SK-N-SH (cell line): ENCODE results near the gene OR52K2. TPM values are rescaled to one million over a fixed set of nuclear protein-coding genes. Genes with fewer than 3 reads are reported as not detected.

ENCODE experiments used
- CTCF ChIA-PET: fragments of 300-600, 350-600 bp; formaldehyde crosslinking; extraction: SDS; loops from one replicate; lab custom pipeline; 2021; lab: Yijun Ruan, JAX
- POLR2A ChIA-PET: fragments of 350-600 bp; sonication (Branson Sonifier 250); formaldehyde crosslinking; extraction: SDS; loops from one replicate; lab custom pipeline; 2020; ENCODE audit warnings: antibody characterized with exemption, inconsistent platforms; lab: Yijun Ruan, JAX
- DNase-seq: peaks from one replicate; pipeline ENCODE4 v3.0.0; 2012
- H2AFZ ChIP-seq: fragments of 200-600 bp; sonication (generic); 2 replicates; pipeline ENCODE4 v1.8.1; 2016; ENCODE audit warnings: antibody characterized with exemption, mild to moderate bottlenecking, low read depth
- H3F3A ChIP-seq: fragments of 200-600 bp; sonication (generic); replicated peaks from 2 replicates; pipeline ENCODE3; 2016; ENCODE audit warnings: antibody characterized with exemption, mild to moderate bottlenecking; ENCODE audit not compliant: insufficient read depth
- H3K27ac ChIP-seq, 2 experiments: fragments of 200-500 bp in 1 of 2; fragments of 200-600 bp in 1 of 2; sonication (Bioruptor generic) in 1 of 2; sonication (generic), shearing (Covaris generic) in 1 of 2; 2 replicates each; pipeline versions ENCODE4 v1.5.1 to v1.6.1; 2014 to 2016; ENCODE audit warnings: low read depth in 2 of 2, inconsistent platforms in 1 of 2, low read length in 1 of 2, mild to moderate bottlenecking in 1 of 2, mixed read lengths in 1 of 2
- H3K27me3 ChIP-seq: fragments of 200-600 bp; sonication (generic), shearing (Covaris generic); 2 replicates; pipeline ENCODE4 v1.6.1; 2016; ENCODE audit warnings: mixed run types; ENCODE audit not compliant: insufficient read depth
- H3K36me3 ChIP-seq, 2 experiments: fragments of 200-500 bp in 1 of 2; fragments of 200-600 bp in 1 of 2; sonication (Bioruptor generic) in 1 of 2; sonication (generic) in 1 of 2; replicated peaks in 1 of 2; 2 replicates each; pipeline versions ENCODE3 to v1.5.1; 2014 to 2016; ENCODE audit warnings: low read length in 1 of 2, mild to moderate bottlenecking in 1 of 2; ENCODE audit not compliant: insufficient read depth in 2 of 2, control insufficient read depth in 1 of 2
- H3K4me1 ChIP-seq, 2 experiments: fragments of 200-500 bp in 1 of 2; fragments of 200-600 bp in 1 of 2; sonication (Bioruptor generic) in 1 of 2; sonication (generic), shearing (Covaris generic) in 1 of 2; 2 replicates each; pipeline versions ENCODE4 v1.5.1 to v1.6.1; 2014 to 2016; ENCODE audit warnings: low read depth in 1 of 2, low read length in 1 of 2, mixed run types in 1 of 2; ENCODE audit not compliant: insufficient read depth in 2 of 2, control insufficient read depth in 1 of 2
- H3K4me2 ChIP-seq: fragments of 200-600 bp; sonication (generic), shearing (Covaris generic); 2 replicates; pipeline ENCODE4 v1.6.1; 2017; ENCODE audit warnings: mixed run types
- H3K4me3 ChIP-seq, 2 experiments: fragments of 200-500 bp in 1 of 2; fragments of 200-600 bp in 1 of 2; sonication (Bioruptor generic) in 1 of 2; sonication (generic), shearing (Covaris generic) in 1 of 2; 2 replicates each; pipeline versions ENCODE4 v1.5.1 to v1.8.1; 2014 to 2016; ENCODE audit warnings: low read depth in 2 of 2, inconsistent platforms in 1 of 2, low read length in 1 of 2, mild to moderate bottlenecking in 1 of 2, mixed read lengths in 1 of 2, moderate library complexity in 1 of 2
- H3K79me2 ChIP-seq: fragments of 200-600 bp; sonication (generic); 2 replicates; pipeline ENCODE4 v1.8.1; 2017; ENCODE audit warnings: mild to moderate bottlenecking; ENCODE audit not compliant: insufficient read depth
- H3K9ac ChIP-seq: fragments of 200-600 bp; sonication (generic); 2 replicates; pipeline ENCODE4 v1.6.1; 2017; ENCODE audit warnings: mixed run types
- H3K9me2 ChIP-seq: fragments of 200-600 bp; sonication (generic); 2 replicates; pipeline ENCODE4 v1.6.1; 2017; ENCODE audit warnings: mixed run types
- H3K9me3 ChIP-seq: fragments of 200-600 bp; sonication (generic); 2 replicates; pipeline ENCODE4 v1.6.1; 2017; ENCODE audit warnings: mixed run types, mild to moderate bottlenecking, moderate library complexity
- H4K20me1 ChIP-seq: fragments of 200-600 bp; sonication (generic); 2 replicates; pipeline ENCODE4 v1.6.1; 2017; ENCODE audit warnings: mild to moderate bottlenecking, mixed run types; ENCODE audit not compliant: insufficient read depth
- CTCF ChIP-seq: fragments of 200-600 bp; sonication (generic); IDR thresholded peaks from 2 replicates; pipeline ENCODE4 v1.6.1; 2017; ENCODE audit warnings: antibody characterized with exemption, mild to moderate bottlenecking, moderate library complexity
- FOSL2 ChIP-seq: IDR thresholded peaks from 2 replicates; pipeline ENCODE4 v1.4.0; 2012; ENCODE audit warnings: low read depth, mild to moderate bottlenecking, moderate library complexity, borderline replicate concordance
- GATA2 ChIP-seq: sonication (generic); formaldehyde crosslinking; IDR thresholded peaks from 2 replicates; pipeline ENCODE4 v1.5.0; 2020; ENCODE audit warnings: mild to moderate bottlenecking, missing genetic modification reagents
- POLR2AphosphoS5 ChIP-seq: IDR thresholded peaks from 2 replicates; pipeline ENCODE4 v1.6.1; 2012; ENCODE audit warnings: low read depth, low read length
- REST ChIP-seq: IDR thresholded peaks from 2 replicates; pipeline ENCODE4 v1.6.1; 2012; ENCODE audit warnings: mild to moderate bottlenecking, low read depth, low read length, moderate library complexity
- SIN3A ChIP-seq: IDR thresholded peaks from 2 replicates; pipeline ENCODE4 v1.6.1; 2012; ENCODE audit warnings: low read depth, mild to moderate bottlenecking, low read length, moderate library complexity, borderline replicate concordance
- SMC3 ChIP-seq: IDR thresholded peaks from 2 replicates; pipeline ENCODE4 v1.6.1; 2012; ENCODE audit warnings: low read depth, low read length, improper control_type of control experiment
- TCF12 ChIP-seq: IDR thresholded peaks from 2 replicates; pipeline ENCODE4 v1.4.0; 2012
- USF1 ChIP-seq: IDR thresholded peaks from 2 replicates; pipeline ENCODE4 v1.4.0; 2012; ENCODE audit warnings: low read depth, borderline replicate concordance
- ZBTB33 ChIP-seq: IDR thresholded peaks from 2 replicates; pipeline ENCODE4 v1.4.0; 2012; ENCODE audit warnings: low read depth, borderline replicate concordance
- WGBS: methylation state at CpG from one replicate; pipeline ENCODE4 v1.1.6; 2017; ENCODE audit warnings: low lambda C conversion rate; 5-methylcytosine and 5-hydroxymethylcytosine counted together
- polyA plus RNA-seq, 3 experiments: library from polyadenylated mRNA; depleted of rRNA; stranded (reverse); fragments of >200 nt; gene quantifications; 2 replicates each; pipeline ENCODE4 v1.2.3, GENCODE V29; 2012

OR52K2 gene
- polyA plus RNA-seq, 1 of the 3 experiments (the other 2 are of a cell fraction) = not detected

- no peak overlapping the region for H3K9ac ChIP-seq
- no peak overlapping the region for H2AFZ ChIP-seq
- H4K20me1 ChIP-seq = no peaks in the 10 kb centered on the region
- H3F3A ChIP-seq = no peaks in the 10 kb centered on the region
- no peaks in the 10 kb centered on the region for H3K36me3 ChIP-seq
- CTCF ChIA-PET = interaction anchor here (0.6 to 7.7 kb wide), 18 partner anchors 9 to 314 kb away, joined by 3 to 121 read pairs (median 6); partner anchors contain the start of gene OR52K1
- no peak for TF ChIP-seq TCF12
- TF ChIP-seq CTCF = no peak
- no peak for TF ChIP-seq SMC3
- no peak for TF ChIP-seq GATA2 (CRISPR knock-in tag)
- TF ChIP-seq ZBTB33 = no peak
- TF ChIP-seq, all 33 proteins: peak for 0
- H3K27me3 ChIP-seq = peaks cover 36% of the 10 kb centered on the region
- no peak for DNase-seq
- H3K4me1 ChIP-seq = no peaks in the 10 kb centered on the region; a peak in 1 of 4 replicates
- H3K4me3 ChIP-seq = peak overlapping the region in 1 of 2 experiments; percentile 35; a peak in 1 of 4 replicates
- H3K9me2 ChIP-seq = no peaks in the 10 kb centered on the region
- POLR2A ChIA-PET = no interaction called here
- H3K27ac ChIP-seq = no peak overlapping the region
- 5% methylated on average over 5 of the region's 5 CpGs for WGBS
- H3K4me2 ChIP-seq = no peak overlapping the region
- no peaks in the 10 kb centered on the region for H3K9me3 ChIP-seq
- H3K79me2 ChIP-seq = no peaks in the 10 kb centered on the region
These were observed 44.4 kb downstream of the OR52K2 start for GRCh38 chr11:4493480-4493818.

- Histone ChIP-seq H3K4me3 (no peak overlapping the region), H3K79me2 (no peaks in the 10 kb centered on the region), H2AFZ (no peak overlapping the region), H3K36me3 (no peaks in the 10 kb centered on the region), H3K4me1 (no peaks in the 10 kb centered on the region; a peak in 1 of 4 replicates), H4K20me1 (no peaks in the 10 kb centered on the region), H3K9ac (no peak overlapping the region), H3K27me3 (peaks cover 49% of the 10 kb centered on the region), H3F3A (no peaks in the 10 kb centered on the region), H3K9me2 (no peaks in the 10 kb centered on the region), H3K27ac (no peak overlapping the region), H3K9me3 (no peaks in the 10 kb centered on the region), H3K4me2 (no peak overlapping the region)
- 14% methylated on average over 7 of the region's 7 CpGs for WGBS
- no peak for TF ChIP-seq POLR2AphosphoS5
- TF ChIP-seq SIN3A = no peak
- no peak for TF ChIP-seq USF1
- no peak for TF ChIP-seq FOSL2
- no peak for TF ChIP-seq REST
- no peak for DNase-seq
- POLR2A ChIA-PET = no interaction called here
- CTCF ChIA-PET = interaction anchor here (7.7 kb wide), 1 partner anchor 308 kb away, joined by 121 read pairs; no protein-coding TSS in a partner anchor
These were observed 46.4 kb downstream of the OR52K2 start for GRCh38 chr11:4495487-4495886.
